ES-I3 (cell line): Measurements from ENCODE around the gene KRT4.
"Not testable (repeated sequence)": the region's sequence is repeated elsewhere in the genome, so short reads cannot be mapped to it uniquely, and the experiment has no call there.

Source experiments
- H3K36me3 ChIP-seq: 2 replicates; pipeline ENCODE4 v1.6.1; 2013; ENCODE audit warnings: mild to moderate bottlenecking, low read length, control low read depth, moderate library complexity; ENCODE audit not compliant: insufficient read depth
- H3K4me1 ChIP-seq: 2 replicates; pipeline ENCODE4 v1.6.1; 2013; ENCODE audit warnings: mild to moderate bottlenecking, control low read depth, low read length; ENCODE audit not compliant: insufficient read depth
- H3K9ac ChIP-seq: 2 replicates; pipeline ENCODE4 v1.6.1; 2013; ENCODE audit warnings: low read depth, mild to moderate bottlenecking, low read length, moderate library complexity
- H3K9me3 ChIP-seq: 2 replicates; pipeline ENCODE4 v1.6.1; 2013; ENCODE audit warnings: mild to moderate bottlenecking, low read length, moderate library complexity; ENCODE audit not compliant: control insufficient read depth, insufficient read depth

The KRT4 gene

GRCh38 chr12:52813885-52814709 is at the start of gene KRT4:
Gene KRT4 (minus strand): TSS chr12:52814116. CDS start chr12:52814058, 58 bp downstream.
- no peaks in the 10 kb centered on the region for H3K9me3 ChIP-seq
- no peaks in the 10 kb centered on the region for H3K4me1 ChIP-seq
- no peak within 1 kb of the TSS for H3K9ac ChIP-seq
- H3K36me3 ChIP-seq = no peaks in the 10 kb centered on the region

GRCh38 chr12:52862023-52862422 is 48.1 kb upstream of the KRT4 start:
- H3K4me1 ChIP-seq = no peaks in the 10 kb centered on the region
- no peak overlapping the region for H3K9ac ChIP-seq
- H3K9me3 ChIP-seq = no peaks in the 10 kb centered on the region
- H3K36me3 ChIP-seq = no peaks in the 10 kb centered on the region

- H3K9ac ChIP-seq = no peak overlapping the region
- H3K9me3 ChIP-seq = no peaks in the 10 kb centered on the region
- no peaks in the 10 kb centered on the region for H3K36me3 ChIP-seq
- H3K4me1 ChIP-seq = no peaks in the 10 kb centered on the region
Measured at GRCh38 chr12:52861511-52861910, 47.6 kb upstream of the KRT4 start.

- H3K9me3 ChIP-seq = no peaks in the 10 kb centered on the region
- no peak overlapping the region for H3K9ac ChIP-seq
- no peaks in the 10 kb centered on the region for H3K4me1 ChIP-seq
- H3K36me3 ChIP-seq = no peaks in the 10 kb centered on the region
Measured at GRCh38 chr12:52860102-52860823, 46.3 kb upstream of the KRT4 start.

GRCh38 chr12:52857500-52857899 is 43.6 kb upstream of the KRT4 start:
- Histone ChIP-seq H3K36me3 (no peaks in the 10 kb centered on the region), H3K4me1 (no peaks in the 10 kb centered on the region), H3K9ac (no peak overlapping the region), H3K9me3 (no peaks in the 10 kb centered on the region)

GRCh38 chr12:52856787-52857186 is 42.9 kb upstream of the KRT4 start:
- Histone ChIP-seq H3K9ac (no peak overlapping the region), H3K36me3 (no peaks in the 10 kb centered on the region), H3K9me3 (no peaks in the 10 kb centered on the region), H3K4me1 (no peaks in the 10 kb centered on the region)

GRCh38 chr12:52856077-52856476 is 42.2 kb upstream of the KRT4 start:
- not testable (repeated sequence) for H3K36me3 ChIP-seq, H3K9ac ChIP-seq, H3K9me3 ChIP-seq, H3K4me1 ChIP-seq

GRCh38 chr12:52851787-52852186 is 37.9 kb upstream of the KRT4 start:
- Histone ChIP-seq H3K9ac (no peak overlapping the region), H3K9me3 (no peaks in the 10 kb centered on the region), H3K4me1 (no peaks in the 10 kb centered on the region), H3K36me3 (no peaks in the 10 kb centered on the region)

GRCh38 chr12:52850681-52851080 is 36.8 kb upstream of the KRT4 start:
- no peaks in the 10 kb centered on the region for H3K36me3 ChIP-seq
- no peaks in the 10 kb centered on the region for H3K4me1 ChIP-seq
- no peak overlapping the region for H3K9ac ChIP-seq
- no peaks in the 10 kb centered on the region for H3K9me3 ChIP-seq

GRCh38 chr12:52849511-52849910 is 35.6 kb upstream of the KRT4 start:
- H3K9ac ChIP-seq = no peak overlapping the region
- no peaks in the 10 kb centered on the region for H3K9me3 ChIP-seq
- no peaks in the 10 kb centered on the region for H3K36me3 ChIP-seq
- H3K4me1 ChIP-seq = no peaks in the 10 kb centered on the region

GRCh38 chr12:52848661-52849255 is 34.8 kb upstream of the KRT4 start, which contains the start of gene KRT78:
Gene KRT78 (minus strand): TSS chr12:52848994. CDS start chr12:52848930, 64 bp downstream.
- Histone ChIP-seq H3K36me3 (no peaks in the 10 kb centered on the region), H3K4me1 (no peaks in the 10 kb centered on the region), H3K9me3 (no peaks in the 10 kb centered on the region), H3K9ac (no peak within 1 kb of the TSS)

GRCh38 chr12:52847335-52848102 is 33.6 kb upstream of the KRT4 start:
- H3K9ac ChIP-seq = no peak overlapping the region
- no peaks in the 10 kb centered on the region for H3K4me1 ChIP-seq
- H3K36me3 ChIP-seq = no peaks in the 10 kb centered on the region
- no peaks in the 10 kb centered on the region for H3K9me3 ChIP-seq

- no peaks in the 10 kb centered on the region for H3K9me3 ChIP-seq
- H3K4me1 ChIP-seq = no peaks in the 10 kb centered on the region
- no peaks in the 10 kb centered on the region for H3K36me3 ChIP-seq
- H3K9ac ChIP-seq = no peak overlapping the region
Measured at GRCh38 chr12:52846356-52846970, 32.5 kb upstream of the KRT4 start.

- H3K36me3 ChIP-seq = no peaks in the 10 kb centered on the region
- H3K9ac ChIP-seq = no peak overlapping the region
- no peaks in the 10 kb centered on the region for H3K4me1 ChIP-seq
- no peaks in the 10 kb centered on the region for H3K9me3 ChIP-seq
Measured at GRCh38 chr12:52845946-52846345, 32.0 kb upstream of the KRT4 start.
